T-helper 1 cell (primary cell): Measurements from ENCODE around the gene FAXC.
"Not testable (repeated sequence)": the region's sequence is repeated elsewhere in the genome, so short reads cannot be mapped to it uniquely, and the experiment has no call there.

Experiments used
- DNase-seq, 5 donors: peaks; one replicate each; pipeline ENCODE4 v3.0.0-alpha.2; 2012 to 2020

The FAXC gene

GRCh38 chr6:99338188-99338587 is 11.3 kb downstream of the FAXC start:
- DNase-seq, result no peak

- DNase-seq, result not testable (repeated sequence)
Observed at GRCh38 chr6:99335298-99335697, 14.2 kb downstream of the FAXC start.

- peak in 1 of 5 donors; percentile 42 for DNase-seq
Observed at GRCh38 chr6:99334526-99335127, 14.8 kb downstream of the FAXC start.

- no peak for DNase-seq
Observed at GRCh38 chr6:99333068-99333467, 16.4 kb downstream of the FAXC start.

GRCh38 chr6:99331531-99331930 is 17.9 kb downstream of the FAXC start:
- no peak for DNase-seq

- DNase-seq, result peak in 3 of 5 donors; percentile 4 to 76 (median 27)
Observed at GRCh38 chr6:99330159-99330558, 19.3 kb downstream of the FAXC start.

- DNase-seq, result no peak
Observed at GRCh38 chr6:99324996-99325395, 24.5 kb downstream of the FAXC start.

- DNase-seq, result no peak
Observed at GRCh38 chr6:99318566-99318965, 30.9 kb downstream of the FAXC start.

- DNase-seq, result no peak
Observed at GRCh38 chr6:99312354-99312753, 37.1 kb downstream of the FAXC start.

GRCh38 chr6:99310553-99310952 is 38.9 kb downstream of the FAXC start:
- no peak for DNase-seq

- no peak for DNase-seq
Observed at GRCh38 chr6:99309557-99309956, 39.9 kb downstream of the FAXC start.

GRCh38 chr6:99308788-99309187 is 40.7 kb downstream of the FAXC start:
- no peak for DNase-seq

GRCh38 chr6:99307295-99307907 is 42.1 kb downstream of the FAXC start:
- no peak for DNase-seq

GRCh38 chr6:99306341-99306740 is 43.1 kb downstream of the FAXC start:
- DNase-seq, result no peak

- DNase-seq, result no peak
Observed at GRCh38 chr6:99305021-99305554, 44.4 kb downstream of the FAXC start.

GRCh38 chr6:99297415-99297814 is 52.1 kb downstream of the FAXC start:
- no peak for DNase-seq

GRCh38 chr6:99297006-99297405 is 52.5 kb downstream of the FAXC start:
- DNase-seq, result no peak

GRCh38 chr6:99296261-99296660 is 53.2 kb downstream of the FAXC start:
- no peak for DNase-seq

GRCh38 chr6:99295276-99295675 is 54.2 kb downstream of the FAXC start:
- DNase-seq, result no peak

GRCh38 chr6:99294786-99295185 is 54.7 kb downstream of the FAXC start:
- no peak for DNase-seq

GRCh38 chr6:99289701-99290100 is 59.8 kb downstream of the FAXC start:
- DNase-seq, result no peak

GRCh38 chr6:99288668-99289067 is 60.8 kb downstream of the FAXC start:
- DNase-seq, result no peak

- DNase-seq, result no peak
Observed at GRCh38 chr6:99287523-99287922, 62.0 kb downstream of the FAXC start.

- no peak for DNase-seq
Observed at GRCh38 chr6:99285881-99286280, 63.6 kb downstream of the FAXC start.
